ENCODE results near the gene KRTAP9-8. TPM values are rescaled to one million over a fixed set of nuclear protein-coding genes. Genes with fewer than 3 reads are reported as not detected.
"Not testable (repeated sequence)": the region's sequence is repeated elsewhere in the genome, so short reads cannot be mapped to it uniquely, and the experiment has no call there.

The KRTAP9-8 gene, protein sequence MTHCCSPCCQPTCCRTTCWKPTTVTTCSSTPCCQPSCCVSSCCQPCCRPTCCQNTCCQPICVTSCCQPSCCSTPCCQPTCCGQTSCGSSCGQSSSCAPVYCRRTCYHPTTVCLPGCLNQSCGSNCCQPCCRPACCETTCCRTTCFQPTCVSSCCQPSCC
- total RNA-seq (not detected), polyA plus RNA-seq (not detected)

DNA sequence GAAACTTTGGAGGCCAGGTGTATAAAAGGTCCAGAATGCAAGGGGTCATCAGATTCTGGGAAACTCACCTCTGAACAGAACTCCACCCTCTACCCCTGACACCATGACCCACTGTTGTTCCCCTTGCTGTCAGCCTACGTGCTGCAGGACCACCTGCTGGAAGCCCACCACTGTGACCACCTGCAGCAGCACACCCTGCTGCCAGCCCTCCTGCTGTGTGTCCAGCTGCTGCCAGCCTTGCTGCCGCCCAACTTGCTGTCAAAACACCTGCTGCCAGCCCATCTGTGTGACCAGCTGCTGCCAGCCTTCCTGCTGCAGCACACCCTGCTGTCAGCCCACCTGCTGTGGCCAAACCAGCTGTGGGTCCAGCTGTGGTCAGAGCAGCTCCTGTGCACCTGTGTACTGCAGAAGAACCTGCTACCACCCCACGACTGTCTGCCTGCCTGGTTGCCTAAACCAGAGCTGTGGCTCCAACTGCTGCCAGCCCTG is at the start of gene KRTAP9-8:
Gene KRTAP9-8 (plus strand): TSS at position 51 of the 489 bp plus-strand sequence. CDS start 53 bp downstream, at position 104.
- 25 to 27% methylated on average over 3 of the region's 3 CpGs for WGBS, 2 donors
- ATAC-seq; H3K9me3 ChIP-seq; H3K36me3 ChIP-seq; H3K27ac ChIP-seq; FAIRE-seq; H3K4me1 ChIP-seq; H3K4me3 ChIP-seq; H3K27me3 ChIP-seq; intact Hi-C loops (cut with DNase I): not testable (repeated sequence)
- DNase-seq, result peak in 2 of 6 donors; percentile 8 to 33

DNA sequence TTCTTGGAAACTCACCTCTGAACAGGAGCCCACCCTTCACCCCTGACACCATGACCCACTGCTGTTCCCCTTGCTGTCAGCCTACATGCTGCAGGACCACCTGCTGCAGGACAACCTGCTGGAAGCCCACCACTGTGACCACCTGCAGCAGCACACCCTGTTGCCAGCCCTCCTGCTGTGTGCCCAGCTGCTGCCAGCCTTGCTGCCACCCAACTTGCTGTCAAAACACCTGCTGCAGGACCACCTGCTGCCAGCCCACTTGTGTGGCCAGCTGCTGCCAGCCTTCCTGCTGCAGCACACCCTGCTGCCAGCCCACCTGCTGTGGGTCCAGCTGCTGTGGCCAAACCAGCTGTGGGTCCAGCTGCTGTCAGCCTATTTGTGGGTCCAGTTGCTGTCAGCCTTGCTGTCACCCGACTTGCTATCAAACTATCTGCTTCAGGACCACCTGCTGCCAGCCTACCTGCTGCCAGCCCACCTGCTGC is 47.9 kb upstream of the KRTAP9-8 start, which contains the start of gene KRTAP9-1:
Gene KRTAP9-1 (plus strand): TSS at position 51 of the 482 bp plus-strand sequence. CDS start 0 bp downstream, at position 51.
- intact Hi-C loops (cut with DNase I); H3K9me3 ChIP-seq; H3K4me1 ChIP-seq; H3K27ac ChIP-seq; H3K4me3 ChIP-seq; ATAC-seq; DNase-seq; H3K27me3 ChIP-seq; H3K36me3 ChIP-seq; FAIRE-seq: not testable (repeated sequence)
- WGBS, 2 donors, result 56 to 64% methylated on average over 1 of the region's 1 CpG

DNA sequence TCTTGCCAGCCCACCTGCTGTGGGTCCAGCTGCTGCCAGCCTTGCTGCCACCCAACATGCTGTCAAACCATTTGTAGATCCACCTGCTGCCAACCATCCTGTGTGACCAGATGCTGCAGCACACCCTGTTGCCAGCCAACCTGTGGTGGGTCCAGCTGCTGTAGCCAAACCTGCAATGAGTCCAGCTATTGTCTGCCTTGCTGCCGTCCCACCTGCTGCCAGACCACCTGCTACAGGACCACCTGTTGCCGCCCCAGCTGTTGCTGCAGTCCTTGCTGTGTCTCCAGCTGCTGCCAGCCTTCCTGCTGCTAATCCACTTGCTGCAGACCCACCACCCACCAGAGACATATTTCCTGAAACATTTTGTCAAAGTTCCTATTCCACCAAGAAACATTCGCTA is 47.5 kb upstream of the KRTAP9-8 start:
- H3K36me3 ChIP-seq, result no peaks in the 10 kb centered on the region
- H3K27ac ChIP-seq, result no peak overlapping the region
- WGBS, 2 donors, result 66 to 67% methylated on average over 3 of the region's 3 CpGs
- H3K4me1 ChIP-seq, result no peaks in the 10 kb centered on the region
- no peak for ATAC-seq
- H3K9me3 ChIP-seq, result no peaks in the 10 kb centered on the region
- no peak overlapping the region for H3K4me3 ChIP-seq
- no peak for DNase-seq
- intact Hi-C loops (cut with DNase I), result no loop called here
- TF ChIP-seq, protein P1, sequence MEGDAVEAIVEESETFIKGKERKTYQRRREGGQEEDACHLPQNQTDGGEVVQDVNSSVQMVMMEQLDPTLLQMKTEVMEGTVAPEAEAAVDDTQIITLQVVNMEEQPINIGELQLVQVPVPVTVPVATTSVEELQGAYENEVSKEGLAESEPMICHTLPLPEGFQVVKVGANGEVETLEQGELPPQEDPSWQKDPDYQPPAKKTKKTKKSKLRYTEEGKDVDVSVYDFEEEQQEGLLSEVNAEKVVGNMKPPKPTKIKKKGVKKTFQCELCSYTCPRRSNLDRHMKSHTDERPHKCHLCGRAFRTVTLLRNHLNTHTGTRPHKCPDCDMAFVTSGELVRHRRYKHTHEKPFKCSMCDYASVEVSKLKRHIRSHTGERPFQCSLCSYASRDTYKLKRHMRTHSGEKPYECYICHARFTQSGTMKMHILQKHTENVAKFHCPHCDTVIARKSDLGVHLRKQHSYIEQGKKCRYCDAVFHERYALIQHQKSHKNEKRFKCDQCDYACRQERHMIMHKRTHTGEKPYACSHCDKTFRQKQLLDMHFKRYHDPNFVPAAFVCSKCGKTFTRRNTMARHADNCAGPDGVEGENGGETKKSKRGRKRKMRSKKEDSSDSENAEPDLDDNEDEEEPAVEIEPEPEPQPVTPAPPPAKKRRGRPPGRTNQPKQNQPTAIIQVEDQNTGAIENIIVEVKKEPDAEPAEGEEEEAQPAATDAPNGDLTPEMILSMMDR (IDR thresholded peaks at IDR 0.05), result no peak
- H3K27me3 ChIP-seq, result no peaks in the 10 kb centered on the region
- no peak for FAIRE-seq

DNA sequence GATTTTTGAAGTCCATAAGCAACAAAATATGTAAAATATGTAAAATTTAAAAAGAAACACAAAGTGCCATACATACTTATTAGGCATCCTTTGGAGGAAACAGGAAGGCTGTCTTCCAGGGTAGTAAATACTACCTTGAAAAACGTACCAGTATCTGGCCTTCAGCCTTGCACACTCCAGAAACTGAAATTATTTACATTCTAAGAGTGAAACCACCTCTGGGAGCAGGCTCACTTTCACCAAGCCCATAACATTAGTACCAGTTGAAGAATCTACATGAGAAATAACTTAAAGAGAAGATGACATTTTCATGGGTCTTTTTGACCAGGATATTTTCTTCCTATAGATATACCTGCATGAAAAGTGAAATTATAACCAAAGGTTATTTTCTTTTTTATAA is 41.7 kb upstream of the KRTAP9-8 start:
- H3K4me3 ChIP-seq, result no peak overlapping the region
- DNase-seq (no peak), ATAC-seq (no peak), FAIRE-seq (no peak)
- TF ChIP-seq, protein P1 (IDR thresholded peaks at IDR 0.05), result no peak
- no peak overlapping the region for H3K27ac ChIP-seq
- no peaks in the 10 kb centered on the region for H3K27me3 ChIP-seq
- no peaks in the 10 kb centered on the region for H3K36me3 ChIP-seq
- H3K9me3 ChIP-seq, result no peaks in the 10 kb centered on the region
- intact Hi-C loops (cut with DNase I), result no loop called here
- WGBS, 2 donors, result 18 to 25% methylated on average over 1 of the region's 1 CpG
- H3K4me1 ChIP-seq, result no peaks in the 10 kb centered on the region

DNA sequence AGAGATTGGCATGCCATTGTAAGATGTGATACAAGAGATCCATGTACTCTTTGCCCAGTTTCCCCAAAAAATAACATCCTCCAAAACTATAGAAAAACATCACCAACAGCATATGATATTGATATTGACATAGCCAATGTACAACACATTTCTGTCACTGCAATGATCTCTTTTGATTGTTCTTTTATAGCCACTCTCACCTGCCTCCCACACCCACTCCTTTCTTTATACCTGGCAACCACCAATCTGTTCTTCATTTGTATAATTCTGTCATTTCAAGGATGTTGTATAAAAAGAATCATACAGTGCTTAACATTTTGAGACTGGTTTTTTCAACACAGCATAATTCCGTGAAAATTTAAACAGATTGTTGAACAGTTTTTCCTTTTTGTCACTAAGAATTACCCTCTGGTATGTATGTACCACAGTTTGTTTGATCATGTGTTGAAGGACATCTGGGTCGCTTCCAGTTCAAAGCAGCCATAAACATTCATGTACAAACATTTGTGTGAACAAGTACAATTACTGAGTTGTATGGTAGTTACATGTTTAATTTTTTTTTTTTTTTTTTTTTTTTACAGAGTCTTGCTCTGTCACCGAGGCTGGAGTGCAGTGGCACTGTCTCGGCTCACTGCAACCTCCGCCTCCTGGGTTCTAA is 38.2 kb upstream of the KRTAP9-8 start:
- no peak overlapping the region for H3K27ac ChIP-seq
- H3K4me1 ChIP-seq, result no peaks in the 10 kb centered on the region
- no peaks in the 10 kb centered on the region for H3K27me3 ChIP-seq
- FAIRE-seq (no peak), DNase-seq (no peak), ATAC-seq (no peak)
- intact Hi-C loops (cut with DNase I), result no loop called here
- no peak overlapping the region for H3K4me3 ChIP-seq
- TF ChIP-seq, protein P1 (IDR thresholded peaks at IDR 0.05), result no peak
- no peaks in the 10 kb centered on the region for H3K9me3 ChIP-seq
- WGBS, 2 donors, result 34 to 49% methylated on average over 5 of the region's 5 CpGs
- no peaks in the 10 kb centered on the region for H3K36me3 ChIP-seq
